Ishikawa (cell line): ENCODE results near the gene ASB4.

Experiments
- CEBPB ChIP-seq: IDR thresholded peaks from 2 replicates; pipeline ENCODE4 v1.6.1; 2012
- CREB1 ChIP-seq: IDR thresholded peaks from 2 replicates; pipeline ENCODE4 v1.6.1; 2012; ENCODE audit warnings: low read depth
- EGR1 ChIP-seq: IDR thresholded peaks from 2 replicates; pipeline ENCODE4 v1.6.1; 2012
- EP300 ChIP-seq: IDR thresholded peaks from 2 replicates; pipeline ENCODE4 v1.6.1; 2012; ENCODE audit warnings: borderline replicate concordance
- FOXM1 ChIP-seq: IDR thresholded peaks from 2 replicates; pipeline ENCODE4 v1.6.1; 2012; ENCODE audit warnings: low read depth, borderline replicate concordance
- NFIC ChIP-seq: IDR thresholded peaks from 2 replicates; pipeline ENCODE4 v1.6.1; 2012
- RAD21 ChIP-seq: IDR thresholded peaks from 2 replicates; pipeline ENCODE4 v1.6.1; 2012; ENCODE audit warnings: low read depth
- REST ChIP-seq: IDR thresholded peaks from 2 replicates; pipeline ENCODE4 v1.6.1; 2012; ENCODE audit warnings: low read depth, mild to moderate bottlenecking
- TAF1 ChIP-seq: IDR thresholded peaks from 2 replicates; pipeline ENCODE4 v1.6.1; 2012; ENCODE audit warnings: low read depth, mild to moderate bottlenecking
- TCF12 ChIP-seq: IDR thresholded peaks from 2 replicates; pipeline ENCODE4 v1.6.1; 2012; ENCODE audit warnings: low read depth
- TEAD4 ChIP-seq: IDR thresholded peaks from 2 replicates; pipeline ENCODE4 v1.6.1; 2012
- USF1 ChIP-seq: IDR thresholded peaks from 2 replicates; pipeline ENCODE4 v1.6.1; 2012
- YY1 ChIP-seq: IDR thresholded peaks from 2 replicates; pipeline ENCODE4 v1.6.1; 2012; ENCODE audit warnings: low read depth
- ZBTB7A ChIP-seq: IDR thresholded peaks from 2 replicates; pipeline ENCODE4 v1.6.1; 2012; ENCODE audit warnings: low read depth

Gene ASB4

GRCh38 chr7:95589031-95589430, 103.3 kb downstream of the ASB4 start:
- TF ChIP-seq CREB1 (no peak), CEBPB (no peak), FOXM1 (no peak), ZBTB7A (no peak), TCF12 (no peak), YY1 (no peak), TAF1 (no peak), EP300 (no peak), USF1 (no peak), NFIC (no peak), EGR1 (no peak), RAD21 (no peak), REST (no peak)

GRCh38 chr7:95589766-95590165, 104.0 kb downstream of the ASB4 start:
- no peak for TF ChIP-seq TEAD4
- no peak for TF ChIP-seq ZBTB7A
- no peak for TF ChIP-seq FOXM1
- TF ChIP-seq CEBPB: no peak
- TF ChIP-seq TCF12: no peak
